Stimulated activated CD4-positive, alpha-beta T cell treated with anti-CD3 and anti-CD28 coated beads, Interleukin-12 subunit alpha, Interleukin-12 subunit beta, amount 100 ng/mL, for 4 hours (primary cell): Measurements from ENCODE around the gene PLA2G15.
A peak's percentile ranks its signal among the peaks of the same experiment; 100 is the strongest.

ENCODE experiments used
- DNase-seq: peaks from one replicate; pipeline ENCODE4 v3.0.0-alpha.2; 2020

PLA2G15 gene

DNA sequence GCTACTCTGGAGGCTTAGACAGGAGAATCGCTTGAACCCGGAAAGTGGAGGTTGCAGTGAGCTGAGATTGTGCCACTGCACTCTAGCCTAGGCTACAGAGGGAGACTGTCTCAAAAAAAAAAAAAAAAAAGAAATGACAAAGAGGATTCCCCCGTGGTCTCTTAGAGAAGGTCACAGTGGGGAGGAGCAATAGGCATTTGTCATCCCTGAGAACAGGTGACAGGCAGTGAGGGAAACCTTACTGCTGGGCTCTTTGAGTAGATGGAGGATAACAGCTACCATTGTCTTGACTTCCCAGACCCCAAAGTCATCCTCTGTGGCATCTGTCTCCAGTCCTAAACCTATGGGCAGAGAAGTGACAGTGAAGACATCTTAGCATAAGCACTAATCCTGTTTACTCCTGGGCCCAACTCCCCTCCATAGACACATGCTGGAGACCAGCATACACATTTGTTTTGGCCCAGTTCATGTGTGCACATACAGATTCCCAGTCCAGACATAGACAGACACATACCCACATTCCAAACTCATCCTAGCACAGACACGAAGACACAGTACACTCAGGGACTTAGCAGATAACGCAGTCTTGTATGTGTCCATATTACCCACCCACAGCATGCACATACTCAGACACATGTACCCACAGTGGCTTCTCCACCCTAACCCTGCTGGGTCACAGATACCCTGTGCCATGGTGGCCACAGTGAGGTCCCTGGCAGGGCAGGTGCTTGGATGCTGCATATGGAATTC lies 11.9 kb upstream of the PLA2G15 start:
- DNase-seq: no peak

DNA sequence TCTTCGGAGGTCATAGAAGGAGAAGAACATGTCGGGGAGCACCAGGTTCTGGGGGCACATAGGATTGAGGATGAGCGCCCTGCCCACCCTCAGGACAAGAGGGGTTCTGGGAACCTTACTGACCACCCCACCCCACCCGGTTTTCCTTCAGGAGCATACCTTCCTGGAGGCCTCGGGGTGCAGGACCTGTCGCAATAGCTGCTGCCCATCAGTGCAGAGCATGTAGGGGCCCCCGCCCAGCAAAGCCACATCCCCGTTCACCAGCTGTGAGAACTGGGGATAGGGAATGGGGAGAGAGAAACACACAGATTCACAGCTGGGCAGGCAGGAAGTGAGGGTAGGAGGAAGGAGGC lies 11.4 kb upstream of the PLA2G15 start:
- no peak for DNase-seq

DNA sequence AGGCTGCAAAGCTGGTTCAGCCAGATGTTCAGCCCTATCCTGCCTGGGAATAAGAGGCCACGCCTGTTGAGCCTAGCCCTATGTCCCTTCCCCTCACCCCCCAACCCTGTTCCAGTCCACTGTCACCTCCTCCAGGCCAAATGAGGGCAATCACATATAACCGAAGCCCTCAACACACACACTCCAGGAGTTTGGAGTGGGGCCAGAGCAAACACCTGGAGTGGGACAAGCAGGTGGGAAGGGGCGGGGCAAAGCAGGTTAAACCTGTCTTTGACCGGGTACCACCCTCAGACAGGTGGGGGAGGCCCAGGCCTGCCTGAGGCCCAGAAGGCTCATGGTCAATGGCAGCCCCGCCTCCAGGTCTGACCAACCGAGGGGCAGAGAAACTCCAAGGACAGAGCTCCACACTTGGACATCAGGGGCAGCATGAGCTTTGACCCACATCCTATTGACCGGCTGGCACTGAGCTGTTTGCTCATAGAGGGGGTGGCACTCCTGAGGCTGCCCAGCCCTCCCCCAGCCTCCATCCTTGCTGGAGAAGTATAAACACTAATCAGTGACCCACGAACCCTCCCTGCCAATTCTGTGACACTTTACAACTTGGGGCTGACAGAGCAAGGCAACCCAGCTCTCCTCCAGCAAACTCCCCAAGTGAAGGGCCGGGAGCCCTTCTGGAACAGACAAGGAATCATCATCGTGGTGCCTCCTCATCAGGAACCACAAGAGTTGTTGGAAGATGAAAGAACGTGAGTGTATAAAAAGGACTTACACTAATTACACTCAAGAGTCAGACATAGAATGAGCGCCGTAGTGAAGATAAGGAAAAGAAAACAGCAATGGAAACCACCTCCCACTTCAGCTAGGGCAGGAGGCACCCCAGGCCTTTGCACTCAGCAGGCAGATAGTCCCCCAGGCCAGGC lies 10.7 kb upstream of the PLA2G15 start:
- DNase-seq: no peak

DNA sequence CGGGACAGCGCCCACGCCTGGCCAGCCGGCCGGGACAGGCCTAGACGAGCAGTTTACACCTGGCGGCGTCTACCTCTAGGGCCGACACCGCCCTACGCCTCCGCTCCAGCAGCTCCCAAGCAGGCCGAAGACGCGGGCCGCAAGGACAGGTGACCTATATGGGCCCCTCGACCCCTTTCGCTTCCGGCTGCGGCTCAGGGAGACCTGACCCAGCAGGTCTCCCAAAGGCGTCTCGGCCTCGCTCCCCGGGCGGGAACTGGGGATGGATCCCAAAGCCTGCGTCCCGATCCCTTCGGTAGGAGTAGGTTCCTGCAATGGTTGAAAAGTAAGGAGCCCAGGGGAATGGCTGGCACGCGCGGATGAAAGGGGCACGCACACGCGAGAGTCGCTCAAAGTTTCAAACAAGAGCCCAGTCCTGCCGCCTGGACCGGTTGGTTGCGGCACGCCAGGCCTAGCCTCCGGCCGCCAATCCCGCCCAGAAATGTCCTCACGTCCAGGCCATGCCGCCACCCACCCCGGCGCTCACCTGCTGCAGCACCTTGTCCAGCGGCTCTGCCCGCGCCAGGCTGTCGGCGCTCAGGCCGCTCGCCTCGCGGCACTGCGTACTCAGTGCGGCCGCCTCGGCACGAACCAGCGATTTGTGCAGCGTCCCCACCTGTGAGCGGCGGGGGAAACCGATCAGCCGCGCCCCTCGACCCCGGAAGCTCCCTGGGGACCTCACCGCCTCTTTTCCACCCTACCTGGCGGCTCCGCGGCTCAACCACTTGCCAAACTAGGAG lies 9.9 kb upstream of the PLA2G15 start:
- DNase-seq: no peak

DNA sequence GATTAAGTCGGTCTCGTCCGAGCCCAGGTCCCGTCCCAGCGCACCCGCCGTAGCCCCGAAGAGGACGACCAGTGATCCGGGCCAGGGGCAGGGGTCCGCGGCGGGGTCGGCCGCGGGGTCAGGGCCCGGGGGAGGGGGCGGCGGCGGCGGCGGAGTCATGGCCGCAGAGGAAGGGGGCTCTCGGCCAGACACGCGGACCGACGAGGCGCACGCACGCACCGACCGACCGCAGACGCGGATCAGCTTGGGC lies 9.4 kb upstream of the PLA2G15 start, which contains the start of gene ESRP2:
ESRP2 (minus strand) TSS at position 241 of the 250 bp plus-strand sequence; CDS start at position 159, 82 bp downstream.
- DNase-seq: no peak

DNA sequence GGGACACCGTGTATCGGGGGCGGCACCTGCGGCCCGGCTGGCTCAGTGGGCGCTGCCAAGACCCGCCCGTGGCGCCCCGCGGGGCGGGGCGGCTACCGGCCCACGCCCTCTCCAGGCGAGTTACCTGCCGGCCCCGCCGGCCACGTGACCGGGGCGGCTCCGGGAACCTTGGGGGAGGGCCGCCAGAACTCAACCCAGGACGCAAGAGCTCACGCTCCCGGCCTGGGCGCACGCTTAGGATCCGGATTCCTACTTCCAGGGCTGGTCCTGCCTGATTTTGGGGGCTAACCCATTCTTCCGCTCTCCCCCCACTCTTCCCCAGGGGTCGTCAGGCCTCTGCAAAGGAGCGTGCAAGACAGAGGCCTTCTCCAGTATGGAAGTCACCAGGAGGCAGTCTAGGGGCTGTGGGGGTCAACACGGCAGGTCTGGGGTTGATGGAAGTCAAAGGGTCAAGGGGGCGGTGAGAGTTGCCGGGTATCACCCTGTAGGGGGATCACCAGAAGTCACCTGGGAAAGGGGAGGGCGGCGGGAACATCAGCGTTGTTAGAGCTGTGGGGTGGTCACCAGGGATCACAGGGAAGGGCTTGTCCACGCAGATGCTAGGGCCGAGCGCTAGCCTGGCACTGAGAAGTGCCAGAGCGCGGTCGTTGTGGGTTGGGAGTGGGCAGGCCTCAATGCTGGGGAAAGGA lies 8.9 kb upstream of the PLA2G15 start:
- DNase-seq: peak; percentile 45

DNA sequence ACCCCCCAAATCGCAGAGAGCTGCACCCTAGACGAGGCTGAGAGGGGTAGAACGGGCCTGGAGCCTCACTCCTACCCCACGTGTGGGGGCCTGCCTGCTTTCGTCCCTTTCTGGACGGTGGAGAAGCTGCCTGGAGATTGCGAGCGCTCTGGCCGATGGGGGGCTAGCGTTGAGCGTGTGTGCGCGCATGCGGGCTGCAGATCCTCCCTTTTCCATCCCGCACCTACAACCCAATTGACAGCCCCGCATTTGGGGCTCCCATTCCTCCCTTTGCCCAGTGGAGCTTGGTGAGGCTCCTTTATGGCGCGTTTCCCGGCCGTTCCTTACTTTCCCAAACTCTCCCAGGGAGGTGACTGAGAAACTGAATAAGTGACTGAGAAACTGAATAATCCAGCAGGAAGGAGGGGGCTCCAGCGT lies 8.3 kb upstream of the PLA2G15 start:
- DNase-seq: no peak

DNA sequence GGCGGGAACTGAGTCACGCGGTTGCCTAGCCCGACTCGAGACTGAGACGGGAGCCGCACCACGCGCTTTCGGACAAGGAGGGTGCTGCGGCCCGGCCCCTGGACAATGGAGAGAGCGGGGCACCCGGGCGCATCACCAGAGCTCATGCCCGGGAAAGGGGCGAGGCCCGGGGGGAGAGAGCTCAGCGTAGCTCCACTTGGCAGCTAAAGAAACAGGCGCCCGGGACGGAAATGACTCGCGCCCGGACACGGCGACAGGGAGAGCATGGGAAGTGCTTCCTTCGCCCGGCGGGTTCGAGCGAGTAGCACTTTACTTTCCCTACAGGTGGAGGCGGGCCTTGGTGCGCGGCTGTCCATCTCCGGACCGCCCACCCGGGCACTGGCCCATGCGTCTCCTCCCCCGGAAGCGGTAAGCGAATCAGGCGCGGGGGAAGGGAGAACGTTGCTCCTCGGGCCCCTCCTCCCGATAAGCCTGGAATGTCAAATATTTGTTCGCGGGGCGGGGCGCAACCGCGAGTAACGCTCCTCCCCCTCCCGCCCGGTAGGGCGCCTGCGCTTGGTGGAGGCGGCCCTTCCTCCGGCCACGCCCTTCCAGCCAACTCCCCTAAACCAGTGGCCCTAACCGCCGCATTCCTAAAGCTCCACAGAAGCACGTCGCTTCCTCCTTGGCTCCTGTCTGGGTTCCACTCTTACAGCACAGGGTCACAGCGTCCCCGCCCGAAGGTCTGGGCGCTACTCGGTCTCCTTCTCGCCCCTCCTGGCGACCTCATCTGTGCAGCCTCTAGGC lies 7.7 kb upstream of the PLA2G15 start:
- DNase-seq: peak; percentile 91

DNA sequence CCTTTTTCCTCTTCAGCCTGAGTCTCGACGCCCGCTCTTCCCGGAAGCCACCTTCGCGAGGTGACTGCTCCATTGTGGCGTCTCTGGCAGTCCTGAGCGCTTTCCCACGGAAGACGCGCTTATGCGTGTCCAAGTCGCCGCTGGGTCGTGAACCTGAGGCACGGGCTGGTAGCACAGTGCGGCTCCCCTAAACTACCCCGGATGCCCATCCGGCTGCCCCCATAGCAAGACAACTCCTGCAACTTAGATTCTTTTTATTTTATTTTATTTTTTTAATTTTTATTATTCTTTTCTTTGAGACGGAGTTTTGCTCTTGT lies 7.2 kb upstream of the PLA2G15 start:
- DNase-seq: no peak

DNA sequence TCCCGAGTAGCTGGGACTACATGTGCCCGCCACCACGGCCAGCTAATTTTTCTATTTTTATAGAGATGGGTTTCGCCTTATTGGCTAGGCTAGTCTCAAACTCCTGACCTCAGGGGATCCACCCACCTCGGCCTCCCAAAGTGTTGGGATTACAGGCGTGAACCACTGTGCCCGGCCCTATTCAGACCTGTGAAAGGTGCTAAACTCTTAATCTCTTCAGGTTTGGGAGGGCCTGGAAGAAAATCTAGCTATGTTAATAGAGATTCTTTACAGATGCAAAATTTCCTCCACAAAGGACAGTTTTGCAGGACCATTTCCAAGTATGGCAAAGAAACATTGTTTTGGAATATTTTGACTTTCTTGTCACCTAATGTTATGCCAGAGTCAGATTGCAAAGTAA lies 3.1 kb upstream of the PLA2G15 start:
- no peak for DNase-seq

DNA sequence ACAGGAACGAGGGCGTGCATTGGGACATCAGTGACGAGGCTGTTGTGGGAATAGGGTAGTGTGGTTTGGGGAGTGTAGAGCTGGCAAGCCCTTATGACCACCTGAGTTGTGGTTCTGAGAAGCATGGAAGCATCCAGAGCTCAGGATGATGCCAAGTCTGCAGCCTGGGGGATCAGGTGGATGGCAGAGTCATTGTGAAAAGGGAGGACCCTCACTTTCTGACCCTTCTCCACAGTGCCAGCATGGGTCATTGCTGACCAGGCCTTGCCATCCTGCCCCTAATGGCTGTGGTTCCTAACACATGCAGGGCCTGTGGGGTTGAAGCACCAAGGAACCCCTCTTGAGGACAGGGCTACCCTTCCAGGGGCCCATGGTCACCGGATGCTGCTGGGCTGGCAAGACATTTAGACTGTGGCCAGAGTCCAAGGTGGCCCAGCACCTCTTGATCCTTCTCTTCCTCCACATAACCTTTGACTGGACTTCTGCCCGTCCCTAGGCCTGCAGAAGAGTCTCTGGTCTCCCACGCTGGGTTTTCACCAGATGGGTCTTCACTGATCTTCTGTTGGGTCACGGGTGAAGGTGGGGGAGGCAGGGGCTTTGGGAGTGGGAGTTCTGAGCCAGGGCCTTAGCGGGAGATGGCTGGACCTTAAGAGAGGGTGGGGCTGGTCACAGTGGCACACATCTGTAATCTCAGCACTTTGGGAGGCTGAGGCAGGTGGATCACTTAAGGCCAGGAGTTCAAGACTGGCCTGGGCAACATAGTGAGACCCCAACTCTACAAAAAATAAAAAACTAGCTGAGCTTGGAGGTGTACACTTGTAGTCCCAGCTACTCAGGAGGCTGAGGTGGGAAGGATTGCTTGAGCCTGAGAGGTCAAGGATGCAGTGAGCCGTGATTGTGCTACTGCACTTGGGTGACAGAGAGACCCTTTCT lies 2.0 kb upstream of the PLA2G15 start:
- no peak for DNase-seq

DNA sequence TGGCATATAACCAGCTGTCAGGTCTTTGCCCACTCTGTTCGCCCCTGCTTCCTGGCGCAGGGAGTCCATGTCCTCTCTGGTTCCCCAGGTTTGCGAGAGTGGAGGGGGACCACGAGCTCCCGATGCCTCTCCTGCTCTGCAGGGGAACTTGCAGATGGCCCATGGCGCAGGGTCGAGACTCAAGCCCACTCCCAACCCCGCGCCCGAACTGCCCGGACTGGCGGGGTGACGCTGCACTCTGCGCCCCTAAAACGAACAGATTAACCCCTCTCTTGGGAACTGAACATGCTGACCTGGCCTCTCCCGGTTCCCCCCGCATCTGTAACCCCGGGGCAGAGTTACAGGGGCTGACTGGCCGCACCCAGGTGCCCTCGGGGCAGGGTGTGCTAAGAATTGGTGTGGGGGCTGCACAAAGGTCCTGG lies 681 bp upstream of the PLA2G15 start:
- no peak for DNase-seq

DNA sequence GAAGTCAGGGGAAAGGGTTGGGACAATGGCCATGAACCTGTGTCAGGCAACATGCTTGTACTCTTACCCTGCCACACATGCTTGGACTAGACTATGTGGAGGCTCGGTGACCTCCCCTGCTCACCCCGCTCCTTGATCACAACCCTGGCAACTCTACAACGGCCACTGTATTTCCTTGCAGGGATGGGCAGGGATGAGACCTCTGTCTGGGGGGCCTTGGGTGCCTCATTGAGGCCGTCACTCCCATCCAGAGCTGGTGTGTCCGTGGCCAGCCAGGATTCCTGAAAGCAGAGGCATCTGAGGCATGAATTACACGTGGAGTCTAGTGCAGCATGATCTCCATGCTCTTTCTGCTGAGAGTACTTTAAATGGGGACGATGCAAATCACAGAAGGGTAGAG lies 948 bp downstream of the PLA2G15 start:
- DNase-seq: no peak

DNA sequence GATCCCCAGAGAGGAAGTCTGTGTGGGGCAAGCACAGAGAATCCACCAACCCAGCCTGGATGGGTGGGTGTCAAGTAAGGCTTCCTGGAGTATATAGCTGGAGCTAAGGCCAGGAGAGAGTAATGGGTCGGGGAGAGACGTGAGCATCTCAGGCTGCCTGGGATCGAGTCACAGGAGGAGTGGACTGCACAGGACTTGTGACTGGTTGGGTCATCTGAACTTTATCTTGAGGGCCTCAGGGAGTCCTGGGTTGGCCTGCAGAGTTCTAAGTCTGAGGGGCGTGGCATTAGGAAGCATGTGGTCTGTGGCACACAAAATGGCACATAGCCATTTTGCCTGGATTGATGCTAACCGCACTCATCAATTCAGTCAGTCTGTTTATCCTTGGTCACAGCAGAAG lies 1.5 kb downstream of the PLA2G15 start:
- DNase-seq: no peak

DNA sequence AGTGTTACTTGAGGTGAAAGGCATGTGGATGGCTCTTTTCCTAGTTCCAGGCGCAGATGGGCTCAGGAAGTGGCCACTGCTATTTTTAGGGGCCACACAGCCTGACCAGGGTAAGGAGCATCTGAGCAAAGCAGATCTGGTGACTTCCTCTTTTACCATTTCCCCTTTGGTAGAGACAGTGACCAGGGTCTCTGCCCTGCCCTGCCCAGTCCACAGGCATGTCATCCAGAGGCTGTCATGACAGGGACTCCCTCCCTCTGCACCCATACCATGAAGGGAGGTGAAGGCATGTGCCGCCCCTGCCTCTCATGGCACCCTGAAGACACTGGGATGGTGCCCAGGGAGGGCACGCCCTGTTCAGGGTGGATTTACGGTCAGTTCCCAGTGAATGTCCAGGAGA lies 2.2 kb downstream of the PLA2G15 start:
- no peak for DNase-seq

DNA sequence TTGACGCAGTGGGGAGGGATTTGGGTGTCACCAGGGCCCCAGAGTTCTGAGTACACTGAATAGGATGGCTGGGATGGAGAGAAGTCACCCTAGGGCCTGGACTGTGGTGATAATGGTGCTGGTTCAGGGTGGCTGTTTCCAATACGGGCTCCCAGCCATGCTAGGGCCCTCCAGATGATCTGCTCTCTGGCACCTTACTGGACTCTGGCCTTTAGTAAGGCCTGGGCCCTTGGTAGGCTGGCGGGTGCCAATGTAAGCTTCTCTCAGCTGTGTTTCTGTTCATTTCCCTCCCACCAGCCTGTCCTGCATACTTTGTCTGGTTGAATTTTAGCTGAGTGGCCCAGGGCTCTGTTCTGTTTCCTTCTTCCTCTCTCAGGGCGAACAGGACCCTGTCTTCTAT lies 2.8 kb downstream of the PLA2G15 start:
- no peak for DNase-seq

DNA sequence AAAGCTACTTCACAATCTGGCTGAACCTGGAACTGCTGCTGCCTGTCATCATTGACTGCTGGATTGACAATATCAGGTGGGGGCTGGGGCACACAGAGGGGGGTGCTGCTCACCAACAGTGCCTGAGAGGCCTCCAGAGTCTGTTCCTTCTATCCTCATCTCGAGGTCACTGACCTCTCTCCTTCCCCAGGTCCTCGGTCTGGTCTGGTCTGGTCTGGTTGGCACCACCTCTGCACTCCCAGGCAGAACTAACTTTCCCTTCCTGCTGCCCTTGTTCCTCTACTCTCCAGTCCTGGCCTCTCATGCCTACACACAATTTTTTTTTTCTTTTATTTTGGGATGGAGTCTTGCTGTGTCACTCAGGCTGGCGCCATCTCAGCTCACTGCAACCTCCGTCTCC lies 4.2 kb downstream of the PLA2G15 start:
- DNase-seq: no peak

DNA sequence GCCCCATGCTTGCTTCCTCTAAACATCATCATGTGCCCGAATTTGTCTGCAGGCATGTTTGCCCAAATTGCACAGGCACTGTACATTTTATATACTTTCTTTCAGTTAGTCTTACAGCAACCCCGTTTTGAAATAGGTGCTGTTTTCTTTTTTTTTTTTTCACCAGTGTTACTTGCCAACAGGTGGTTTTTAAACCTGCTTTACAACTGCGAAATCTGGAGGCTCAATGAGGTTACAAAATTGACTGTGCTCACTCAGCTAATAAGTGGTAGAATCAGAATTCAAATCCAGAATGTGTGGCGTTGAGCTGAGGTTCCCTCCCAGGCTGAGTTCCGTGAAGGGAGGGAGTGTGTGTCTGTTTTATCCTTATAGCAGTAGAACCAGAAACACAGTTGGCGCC lies 5.8 kb downstream of the PLA2G15 start:
- no peak for DNase-seq

DNA sequence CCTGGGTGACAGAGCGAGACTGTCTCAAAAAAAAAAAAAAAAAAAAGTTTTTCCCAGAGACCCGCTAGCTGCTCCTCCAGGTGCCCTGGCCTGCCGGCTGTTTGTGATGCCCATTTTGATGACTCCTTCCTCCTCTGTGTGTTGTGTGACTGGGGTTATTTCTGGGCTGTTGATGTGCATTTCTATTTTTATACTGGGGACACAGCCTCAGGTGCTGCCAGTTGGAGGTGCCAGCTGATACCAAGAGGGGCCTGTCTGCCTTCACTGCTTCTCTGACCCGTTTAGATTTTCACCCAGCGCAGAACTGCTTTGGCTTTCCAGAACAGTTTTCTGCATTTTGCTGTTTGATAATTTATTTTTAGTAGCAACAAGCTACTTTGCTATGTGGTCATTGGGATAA lies 6.7 kb downstream of the PLA2G15 start:
- DNase-seq: no peak

DNA sequence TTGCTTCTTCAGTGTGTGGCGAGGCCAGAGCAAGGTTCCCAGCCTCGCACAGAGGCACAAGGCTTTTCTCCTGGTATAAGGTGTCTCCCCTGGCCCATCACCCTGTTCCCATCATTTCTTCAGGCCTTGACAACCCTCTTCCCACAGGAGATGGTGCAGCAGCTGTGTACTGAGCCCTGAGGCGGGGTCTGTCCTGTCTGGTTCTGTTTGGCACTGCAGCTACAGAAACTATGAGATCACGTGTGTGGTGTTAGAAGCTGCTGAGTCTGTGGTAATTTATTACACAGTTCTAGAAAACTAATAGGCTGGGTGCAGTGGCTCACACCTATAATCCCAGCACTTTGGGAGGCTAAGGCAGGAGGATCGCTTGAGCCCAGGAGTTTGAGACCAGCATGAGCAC lies 7.2 kb downstream of the PLA2G15 start:
- DNase-seq: no peak

DNA sequence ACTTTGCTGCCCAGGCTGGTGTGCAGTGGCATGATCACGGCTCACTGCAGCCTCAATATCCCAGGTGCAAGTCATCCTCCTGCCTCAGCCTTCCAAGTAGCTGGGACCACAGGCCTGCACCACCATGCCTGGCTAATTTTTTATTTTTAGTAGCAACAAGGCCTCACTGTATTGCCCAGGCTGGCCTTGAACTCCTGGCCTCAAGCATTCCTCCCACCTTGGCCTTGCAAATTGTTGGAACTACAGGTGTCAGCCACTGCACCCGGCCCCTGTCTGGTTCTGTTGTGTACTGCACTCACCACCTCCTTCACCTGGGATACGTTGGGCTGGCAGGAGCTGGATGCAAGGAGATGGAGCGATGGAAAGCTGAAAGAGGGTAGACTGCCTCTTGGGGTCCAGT lies 8.5 kb downstream of the PLA2G15 start:
- no peak for DNase-seq
